ENCODE results near the gene AWAT1.

DNA sequence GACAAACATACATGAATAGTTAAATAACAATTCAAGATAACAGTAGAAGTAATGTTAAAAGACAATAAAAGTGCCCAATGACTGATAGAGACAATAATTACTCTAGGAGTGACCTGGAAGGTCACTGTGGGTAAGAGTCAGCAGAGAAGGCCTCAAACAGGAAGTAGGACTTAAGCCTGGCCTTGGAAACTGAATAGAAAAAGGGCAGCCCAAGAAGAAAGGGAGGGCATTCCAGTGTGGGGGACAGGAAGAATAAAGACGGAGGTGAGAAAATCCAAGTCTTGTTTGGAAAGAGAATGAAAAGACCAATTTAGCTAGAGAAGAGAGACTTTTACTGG, 19.6 kb downstream of the AWAT1 start:
- TF ChIP-seq, protein P1, sequence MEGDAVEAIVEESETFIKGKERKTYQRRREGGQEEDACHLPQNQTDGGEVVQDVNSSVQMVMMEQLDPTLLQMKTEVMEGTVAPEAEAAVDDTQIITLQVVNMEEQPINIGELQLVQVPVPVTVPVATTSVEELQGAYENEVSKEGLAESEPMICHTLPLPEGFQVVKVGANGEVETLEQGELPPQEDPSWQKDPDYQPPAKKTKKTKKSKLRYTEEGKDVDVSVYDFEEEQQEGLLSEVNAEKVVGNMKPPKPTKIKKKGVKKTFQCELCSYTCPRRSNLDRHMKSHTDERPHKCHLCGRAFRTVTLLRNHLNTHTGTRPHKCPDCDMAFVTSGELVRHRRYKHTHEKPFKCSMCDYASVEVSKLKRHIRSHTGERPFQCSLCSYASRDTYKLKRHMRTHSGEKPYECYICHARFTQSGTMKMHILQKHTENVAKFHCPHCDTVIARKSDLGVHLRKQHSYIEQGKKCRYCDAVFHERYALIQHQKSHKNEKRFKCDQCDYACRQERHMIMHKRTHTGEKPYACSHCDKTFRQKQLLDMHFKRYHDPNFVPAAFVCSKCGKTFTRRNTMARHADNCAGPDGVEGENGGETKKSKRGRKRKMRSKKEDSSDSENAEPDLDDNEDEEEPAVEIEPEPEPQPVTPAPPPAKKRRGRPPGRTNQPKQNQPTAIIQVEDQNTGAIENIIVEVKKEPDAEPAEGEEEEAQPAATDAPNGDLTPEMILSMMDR (IDR thresholded peaks at IDR 0.05; ENCODE audit: low read depth, low read length), result no peak
- TF ChIP-seq EZH2phosphoT487 (IDR thresholded peaks at IDR 0.05; ENCODE audit: low read depth), result no peak

All from OCI-LY3 (cell line).